Bronchial epithelial cell (primary cell): ENCODE measurements around the gene FGB. TPM values are rescaled to one million over a fixed set of nuclear protein-coding genes. Genes with fewer than 3 reads are reported as not detected.

Experiments
- DNase-seq: peaks from one replicate; pipeline ENCODE4 v3.0.0-alpha.2; 2010; ENCODE audit warnings: low read depth
- FAIRE-seq: peaks from 2 replicates; lab custom pipeline; 2011; peaks lifted over from hg19 to GRCh38; lab: Jason Lieb, UNC
- H3K27me3 ChIP-seq: 2 replicates; pipeline ENCODE4 v1.5.1; 2011; ENCODE audit warnings: low read length; ENCODE audit not compliant: control insufficient read depth, insufficient read depth
- H3K36me3 ChIP-seq: 2 replicates; pipeline ENCODE4 v1.5.1; 2011; ENCODE audit warnings: low read length; ENCODE audit not compliant: control insufficient read depth, insufficient read depth
- H3K4me3 ChIP-seq: 2 replicates; pipeline ENCODE4 v1.5.1; 2011; ENCODE audit warnings: mild to moderate bottlenecking, low read depth, low read length, control low read depth
- total RNA-seq: library from RNA; depleted of rRNA; stranded (reverse); fragments of >200 nt; gene quantifications from 2 replicates; pipeline ENCODE4 v1.2.1, GENCODE V29; 2014
- TF ChIP-seq, protein P1 (sequence below): IDR thresholded peaks from 2 replicates; pipeline ENCODE4 v1.5.1; 2011; ENCODE audit warnings: mild to moderate bottlenecking, moderate library complexity, low read length, control low read depth, inconsistent platforms; ENCODE audit not compliant: insufficient read depth, severe bottlenecking

Gene FGB
- total RNA-seq, 1 donor from 2014 or later: not detected

DNA sequence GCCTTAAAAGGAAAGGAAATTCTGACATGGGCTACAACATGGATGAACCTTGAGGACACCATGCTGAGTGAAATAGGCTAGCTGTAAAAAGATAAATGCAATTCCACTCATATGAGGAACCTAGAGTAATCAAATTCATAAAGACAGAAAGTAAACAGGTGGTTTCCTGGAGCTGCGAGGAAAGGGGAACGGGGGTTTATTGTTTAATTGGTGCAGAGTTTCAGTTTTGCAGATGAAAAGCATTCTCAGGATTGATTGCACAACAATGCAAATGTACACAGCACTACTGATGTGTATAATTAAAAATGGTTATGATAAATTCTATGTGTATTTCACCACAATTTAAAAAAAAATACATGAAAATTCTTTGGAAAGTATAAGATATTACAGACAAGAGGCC lies 36.7 kb upstream of the FGB start:
- no peaks in the 10 kb centered on the region for H3K36me3 ChIP-seq
- DNase-seq (no peak), FAIRE-seq (no peak)
- TF ChIP-seq, protein P1, sequence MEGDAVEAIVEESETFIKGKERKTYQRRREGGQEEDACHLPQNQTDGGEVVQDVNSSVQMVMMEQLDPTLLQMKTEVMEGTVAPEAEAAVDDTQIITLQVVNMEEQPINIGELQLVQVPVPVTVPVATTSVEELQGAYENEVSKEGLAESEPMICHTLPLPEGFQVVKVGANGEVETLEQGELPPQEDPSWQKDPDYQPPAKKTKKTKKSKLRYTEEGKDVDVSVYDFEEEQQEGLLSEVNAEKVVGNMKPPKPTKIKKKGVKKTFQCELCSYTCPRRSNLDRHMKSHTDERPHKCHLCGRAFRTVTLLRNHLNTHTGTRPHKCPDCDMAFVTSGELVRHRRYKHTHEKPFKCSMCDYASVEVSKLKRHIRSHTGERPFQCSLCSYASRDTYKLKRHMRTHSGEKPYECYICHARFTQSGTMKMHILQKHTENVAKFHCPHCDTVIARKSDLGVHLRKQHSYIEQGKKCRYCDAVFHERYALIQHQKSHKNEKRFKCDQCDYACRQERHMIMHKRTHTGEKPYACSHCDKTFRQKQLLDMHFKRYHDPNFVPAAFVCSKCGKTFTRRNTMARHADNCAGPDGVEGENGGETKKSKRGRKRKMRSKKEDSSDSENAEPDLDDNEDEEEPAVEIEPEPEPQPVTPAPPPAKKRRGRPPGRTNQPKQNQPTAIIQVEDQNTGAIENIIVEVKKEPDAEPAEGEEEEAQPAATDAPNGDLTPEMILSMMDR: no peak
- no peaks in the 10 kb centered on the region for H3K27me3 ChIP-seq
- H3K4me3 ChIP-seq: no peak overlapping the region

- Histone ChIP-seq H3K4me3 (no peak overlapping the region), H3K36me3 (no peaks in the 10 kb centered on the region), H3K27me3 (no peaks in the 10 kb centered on the region)
- TF ChIP-seq, protein P1: no peak
- FAIRE-seq (no peak), DNase-seq (no peak)
Measured at GRCh38 chr4:154527308-154527707, 35.5 kb upstream of the FGB start.

DNA sequence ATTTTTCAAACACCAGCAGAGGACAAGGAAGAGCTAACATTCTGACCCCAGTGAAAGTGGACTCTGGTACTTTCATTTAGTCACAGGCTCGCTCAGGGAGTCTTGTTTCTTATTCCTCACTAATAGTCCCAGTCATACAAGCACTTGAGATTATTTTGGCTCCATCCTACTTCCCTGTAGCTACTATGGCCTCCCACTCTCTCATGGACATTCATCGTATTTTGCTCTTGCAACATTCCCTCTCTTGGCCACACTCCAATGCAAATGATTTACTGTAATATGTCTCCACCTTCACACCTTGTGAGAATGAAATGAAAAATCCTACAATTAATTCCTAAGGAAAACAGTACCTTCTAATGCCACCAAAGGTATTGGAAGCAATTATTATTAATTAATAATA lies 33.9 kb upstream of the FGB start:
- Histone ChIP-seq H3K4me3 (no peak overlapping the region), H3K27me3 (no peaks in the 10 kb centered on the region), H3K36me3 (no peaks in the 10 kb centered on the region)
- DNase-seq (peak; percentile 83), FAIRE-seq (no peak)
- TF ChIP-seq, protein P1: no peak

GRCh38 chr4:154529728-154530519 lies 32.9 kb upstream of the FGB start:
- H3K4me3 ChIP-seq: no peak overlapping the region
- DNase-seq: peak; percentile 95
- TF ChIP-seq, protein P1: no peak
- H3K36me3 ChIP-seq: no peaks in the 10 kb centered on the region
- peak; percentile 99 for FAIRE-seq
- H3K27me3 ChIP-seq: no peaks in the 10 kb centered on the region

- Histone ChIP-seq H3K27me3 (no peaks in the 10 kb centered on the region), H3K4me3 (no peak overlapping the region), H3K36me3 (peaks cover 7% of the 10 kb centered on the region)
- FAIRE-seq (no peak), DNase-seq (no peak)
- TF ChIP-seq, protein P1: no peak
Measured at GRCh38 chr4:154534296-154534695, 28.5 kb upstream of the FGB start.
